Activated CD4-positive, alpha-beta T cell treated with anti-CD3 and anti-CD28 coated beads, Interleukin-2, amount 50 U/mL, for 24 hours (primary cell): ENCODE results near the gene HOXD12.

Experiments
- DNase-seq, 2 donors: peaks; one replicate each; pipeline ENCODE4 v3.0.0-alpha.2; 2020; ENCODE audit warnings: low read depth in 1 of 2, low spot score in 1 of 2

Gene HOXD12

DNA sequence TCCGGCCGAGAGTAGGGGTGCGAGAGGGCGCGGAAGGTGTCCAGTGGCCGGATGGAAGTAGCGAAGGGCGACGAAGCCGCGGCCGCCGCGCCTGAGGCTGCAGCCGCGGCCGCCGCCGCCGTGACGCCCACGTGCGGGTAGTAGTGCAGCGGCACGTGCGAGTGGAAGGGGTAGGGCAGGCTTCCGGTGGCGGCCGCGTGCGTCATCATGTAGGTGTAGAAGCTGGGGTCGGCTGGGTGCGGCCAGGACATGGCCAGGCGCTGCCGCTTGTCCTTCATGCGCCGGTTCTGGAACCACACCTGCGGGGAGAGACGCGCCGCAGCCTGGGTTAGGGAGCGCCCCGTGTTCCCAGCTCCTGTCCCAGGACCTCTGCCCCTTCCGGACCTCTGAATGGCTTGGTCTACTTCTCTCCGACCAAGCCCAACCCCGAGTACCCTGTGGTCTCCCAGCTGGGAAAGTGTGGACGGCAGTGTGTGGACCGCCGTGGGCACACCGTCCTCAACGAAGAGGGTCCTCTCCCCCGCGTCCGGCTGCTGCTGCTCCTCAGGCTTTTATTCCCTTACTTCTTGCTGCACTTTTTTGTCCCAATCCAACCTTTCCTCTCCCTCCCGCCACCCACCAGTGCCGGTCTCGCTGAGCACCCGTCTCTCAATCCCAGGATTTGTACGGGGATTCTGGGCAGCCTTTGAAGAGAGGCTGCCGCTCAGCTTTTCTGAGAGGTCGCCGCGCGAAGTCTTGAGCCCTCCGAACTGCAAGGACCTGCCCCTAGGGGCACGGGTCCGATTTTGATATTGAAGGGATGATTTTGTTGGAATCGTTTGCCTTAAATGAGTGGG, 18.8 kb upstream of the HOXD12 start:
- no peak for DNase-seq

DNA sequence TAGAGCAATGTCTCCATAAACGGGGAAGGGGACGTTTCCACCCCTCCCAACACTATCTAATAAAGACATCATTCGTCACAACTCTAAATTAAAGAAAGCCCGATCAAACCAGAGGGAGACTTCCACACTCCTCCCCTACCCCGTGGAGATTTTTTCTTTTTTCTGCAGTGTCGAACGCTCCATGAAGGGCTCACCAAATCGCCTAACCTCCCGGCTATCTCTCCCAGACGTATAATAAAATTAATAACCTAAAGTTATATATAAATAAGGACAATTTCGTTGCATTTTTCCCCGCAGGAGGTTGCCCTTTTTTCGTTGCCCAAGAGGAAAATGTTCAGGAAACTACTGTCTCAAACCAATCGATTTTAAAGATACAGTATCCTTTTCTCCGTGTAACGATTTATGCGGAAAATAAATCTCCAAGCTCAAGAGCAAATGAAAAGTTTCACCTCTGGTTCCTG, 18.2 kb upstream of the HOXD12 start:
- DNase-seq: no peak

DNA sequence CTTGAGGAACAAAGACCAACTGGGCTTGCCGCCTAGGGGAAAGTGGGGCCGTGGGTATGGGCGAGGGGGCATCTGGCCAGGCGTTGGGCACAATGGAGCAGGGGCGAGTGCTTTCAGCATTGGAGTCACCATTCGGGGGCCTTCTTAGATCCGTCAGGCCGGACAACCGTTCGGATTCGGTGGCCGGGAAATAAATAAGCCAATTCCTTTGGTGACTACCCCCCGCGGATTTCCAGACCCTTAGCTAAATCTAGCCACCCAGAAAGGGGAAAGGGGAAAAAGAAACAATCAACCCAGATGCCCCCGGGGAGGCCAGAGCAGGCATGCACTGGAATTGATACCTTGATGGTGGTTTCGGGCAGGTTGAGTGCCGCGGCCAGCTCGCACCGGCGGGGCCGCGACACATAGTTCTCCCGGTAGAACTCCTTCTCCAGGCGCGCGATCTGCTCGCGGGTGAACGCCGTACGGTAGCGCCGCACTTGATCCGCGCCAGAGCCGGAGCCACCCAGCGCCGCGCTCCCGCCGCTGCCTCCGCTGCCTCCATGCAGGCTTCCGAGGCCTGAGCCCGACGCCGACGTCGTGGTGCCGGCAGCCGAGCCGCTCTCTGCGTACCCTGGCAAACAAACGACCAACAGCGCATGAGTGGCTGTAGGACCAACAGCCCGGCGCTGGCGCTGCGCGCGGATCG, 17.6 kb upstream of the HOXD12 start:
- DNase-seq: no peak

DNA sequence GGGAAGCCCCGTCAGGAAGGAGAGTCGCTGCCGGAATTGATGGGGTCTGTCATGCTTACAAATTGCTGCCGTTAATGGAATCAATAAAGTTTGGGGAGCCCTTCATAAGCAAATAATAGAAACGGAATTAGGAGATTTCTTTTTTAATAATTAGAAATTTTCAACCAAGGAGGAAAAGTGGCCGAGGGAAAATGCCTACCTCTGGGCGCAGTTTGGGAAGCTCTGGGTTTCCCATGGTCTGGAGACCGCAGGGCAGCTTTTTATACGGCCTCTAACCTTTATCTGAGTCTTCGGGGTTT, 17.1 kb upstream of the HOXD12 start:
- DNase-seq: no peak

DNA sequence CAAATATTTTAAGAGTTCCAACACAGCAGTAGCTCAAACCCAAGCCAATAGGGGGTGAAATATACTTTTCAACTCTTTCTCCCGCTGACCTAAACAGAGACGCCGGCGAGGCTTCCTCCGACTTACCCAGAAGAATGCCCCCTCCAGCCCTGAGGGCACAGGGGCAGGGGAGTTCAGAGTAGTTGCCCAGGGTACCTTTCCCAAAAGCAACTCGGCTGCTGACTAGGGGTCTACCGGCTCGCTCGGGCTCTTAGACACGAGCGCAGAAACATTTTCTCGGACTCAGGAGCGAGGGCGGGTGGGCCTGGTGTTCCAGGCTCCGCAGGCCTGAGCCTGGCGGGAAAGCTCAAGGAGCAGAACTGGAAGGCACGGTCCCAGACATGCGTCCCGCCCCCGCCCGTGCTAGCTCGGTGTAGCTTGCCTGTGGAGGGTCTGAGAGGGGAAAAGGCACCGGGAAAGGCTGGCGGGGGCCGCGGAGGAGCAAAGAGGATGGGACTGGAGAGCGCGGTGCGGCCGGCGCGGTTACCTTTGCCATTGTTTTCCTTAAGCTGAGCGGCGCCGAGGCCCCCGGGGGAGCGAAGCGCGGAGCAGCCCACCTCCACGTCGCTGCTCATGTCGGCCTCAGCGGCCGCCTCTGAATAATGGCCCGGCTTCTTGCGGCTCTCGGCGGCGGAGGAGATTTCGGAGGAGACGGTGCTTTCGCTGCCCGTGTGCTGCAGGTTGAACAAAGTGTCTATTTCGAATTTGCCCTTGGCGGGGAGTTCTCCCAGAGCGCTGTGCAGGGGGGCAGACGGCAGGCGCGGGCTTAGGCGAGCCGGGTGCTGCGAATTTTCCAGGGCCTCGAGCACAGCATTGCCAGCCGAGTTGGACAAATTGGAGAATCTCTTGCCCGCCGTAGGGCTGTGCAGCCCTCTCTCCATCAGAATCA, 16.5 kb upstream of the HOXD12 start:
- DNase-seq: no peak

DNA sequence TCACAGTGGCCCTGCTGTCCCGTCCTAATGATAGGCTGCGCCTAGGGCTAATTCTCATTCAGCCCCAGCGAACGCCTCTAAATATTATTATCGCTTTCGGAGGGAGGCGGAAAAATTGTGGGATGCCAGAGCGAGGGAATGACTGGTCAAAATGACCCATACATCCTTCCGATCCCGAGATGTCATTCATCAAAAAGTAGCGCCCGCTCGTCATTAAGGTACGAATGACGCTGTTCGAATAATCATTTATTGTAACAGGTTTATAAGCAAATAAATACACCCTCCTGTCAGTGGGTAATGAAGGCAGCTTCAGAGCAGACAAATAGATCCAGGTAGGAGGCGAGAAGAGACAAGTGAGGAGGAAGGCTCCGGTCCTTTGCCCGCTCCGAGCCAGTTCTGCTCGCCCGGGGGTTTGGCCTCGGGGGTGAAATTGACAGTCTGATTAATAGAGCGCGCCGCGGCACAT, 15.8 kb upstream of the HOXD12 start, which contains the start of gene EVX2:
Gene EVX2, minus strand, starts transcription at position 167 of the 466 bp plus-strand sequence. CDS start 186 bp downstream, outside the sequence.
- no peak for DNase-seq

DNA sequence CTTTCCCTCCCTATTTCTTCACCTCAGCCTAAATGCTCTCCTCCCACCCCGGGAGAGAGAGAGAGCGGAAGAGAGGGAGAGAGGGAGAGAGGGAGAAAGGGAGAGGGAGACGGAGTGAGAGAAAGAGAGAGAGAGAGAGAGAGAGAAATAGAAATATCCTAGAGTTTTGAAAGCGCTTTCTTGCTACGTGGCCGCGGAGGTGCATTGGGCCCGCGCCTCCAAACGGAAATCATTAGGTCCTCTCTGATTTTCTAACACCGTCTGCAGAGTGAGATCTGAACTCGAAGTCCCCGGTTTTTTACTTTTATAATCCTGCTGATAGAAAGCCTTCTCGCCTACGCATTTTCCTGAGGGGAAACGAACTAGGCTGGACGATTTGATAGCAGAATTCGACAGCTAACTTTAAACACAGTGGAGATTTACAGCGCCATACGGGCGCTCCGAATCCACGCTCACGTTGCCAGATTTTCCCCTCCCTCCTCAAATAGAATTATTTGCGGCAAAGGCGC, 14.9 kb upstream of the HOXD12 start:
- no peak for DNase-seq

DNA sequence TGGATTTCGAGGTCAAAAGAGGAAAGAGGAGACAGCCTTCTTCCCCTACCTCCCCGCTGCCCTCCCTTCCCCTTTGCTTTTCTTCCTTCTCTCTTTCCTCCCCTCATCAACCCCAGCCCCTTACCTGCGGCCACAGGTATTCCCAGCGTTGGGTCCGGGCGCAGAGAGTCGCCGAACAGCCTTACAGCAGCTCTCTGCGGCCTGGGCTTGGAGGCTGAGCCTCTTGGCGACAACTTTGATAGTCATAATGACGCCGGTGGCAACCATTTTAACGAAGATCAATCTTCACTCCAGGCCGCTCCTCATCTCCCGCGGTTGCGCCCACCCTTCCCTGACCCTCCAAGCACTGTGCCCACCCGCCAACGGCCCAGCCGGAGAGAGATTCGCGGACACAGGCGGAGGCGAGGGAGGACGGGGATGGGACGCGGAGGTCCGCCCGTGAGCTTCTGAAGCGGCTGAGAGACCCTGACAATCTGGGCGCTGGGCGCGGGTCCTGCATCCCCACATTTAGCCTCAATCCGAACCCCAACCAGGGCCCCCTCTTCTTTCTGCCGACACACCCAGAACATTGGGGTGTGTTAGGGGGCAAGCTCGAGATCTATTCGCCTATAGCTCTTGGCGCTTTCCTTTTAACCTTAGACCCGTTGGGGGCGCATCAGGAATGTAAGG, 14.3 kb upstream of the HOXD12 start:
- no peak for DNase-seq

DNA sequence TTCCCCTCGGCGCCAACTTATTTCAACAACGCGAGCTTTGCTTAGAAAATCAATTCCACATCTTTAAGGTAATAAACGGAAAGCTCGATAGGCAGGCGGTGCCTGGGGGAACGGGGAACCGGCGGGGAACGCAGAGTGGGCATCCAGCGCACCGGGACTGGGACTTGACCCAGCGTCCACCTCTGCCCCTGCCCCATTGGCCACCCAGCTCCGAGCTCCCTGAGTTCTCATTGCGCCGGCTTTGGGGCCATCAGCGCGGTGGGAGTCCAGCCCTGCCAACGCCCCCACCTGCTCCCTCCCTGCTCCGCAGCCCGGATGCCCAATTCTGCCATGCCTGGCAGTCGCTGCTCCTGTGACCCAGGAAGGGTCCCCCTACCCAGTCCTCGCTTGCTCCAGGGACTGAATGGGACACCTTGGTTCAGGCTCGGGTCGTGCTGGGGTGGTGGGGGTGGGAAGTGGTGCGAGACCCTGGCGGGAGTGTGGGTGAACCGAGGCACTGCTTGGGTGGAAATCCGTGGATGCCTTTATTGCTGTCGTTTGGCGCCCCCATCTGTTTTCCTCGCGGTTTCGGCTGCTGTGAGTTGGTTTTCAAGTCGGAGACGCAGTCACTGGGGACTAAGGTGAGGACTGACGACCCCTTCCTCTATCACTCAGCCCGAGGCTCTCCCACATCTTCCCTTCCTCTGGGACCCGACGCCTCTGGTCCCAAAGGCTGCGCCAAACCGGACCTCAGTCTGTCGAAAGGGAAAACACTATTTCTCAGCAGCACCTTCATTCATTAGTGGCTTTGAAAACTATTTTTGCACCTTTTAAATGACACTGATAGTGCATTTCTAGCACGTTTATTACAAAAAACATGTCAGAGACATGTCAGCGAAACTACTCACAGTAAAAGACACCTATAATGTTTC, 13.5 kb upstream of the HOXD12 start:
- no peak for DNase-seq

DNA sequence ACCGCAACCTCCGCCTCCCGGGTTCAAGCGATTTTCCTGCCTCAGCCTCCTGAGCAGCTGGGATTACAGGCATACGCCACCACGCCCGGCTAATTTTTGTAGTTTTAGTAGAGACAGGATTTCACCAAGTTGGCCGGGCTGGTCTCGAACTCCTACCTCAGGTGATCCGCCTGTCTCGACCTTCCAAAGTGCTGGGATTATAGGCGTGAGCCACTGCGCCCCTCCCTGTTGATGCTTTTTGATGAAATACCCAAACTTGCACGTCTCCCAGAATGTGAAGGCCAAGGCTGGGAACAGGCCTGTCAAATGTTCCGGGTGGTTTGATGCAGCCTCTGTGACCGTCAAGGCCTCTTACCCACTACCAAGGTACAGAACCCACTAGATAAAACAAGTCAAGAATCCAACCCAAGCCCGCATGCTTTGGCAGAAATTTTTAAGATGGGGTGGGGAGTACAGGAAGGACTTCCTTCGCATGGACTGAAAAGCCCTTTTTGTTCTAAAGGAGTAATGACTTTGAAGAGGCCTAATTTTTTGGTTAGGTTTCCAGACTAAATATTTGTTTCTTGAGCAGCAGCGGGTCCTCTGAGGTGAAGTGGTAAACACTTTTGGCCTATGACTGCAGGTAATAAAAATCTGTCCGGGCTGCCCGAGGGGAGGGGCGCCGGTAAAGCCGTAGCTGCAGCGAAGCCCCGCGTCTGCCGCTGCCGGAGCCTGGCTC, 12.1 kb upstream of the HOXD12 start:
- DNase-seq: no peak

DNA sequence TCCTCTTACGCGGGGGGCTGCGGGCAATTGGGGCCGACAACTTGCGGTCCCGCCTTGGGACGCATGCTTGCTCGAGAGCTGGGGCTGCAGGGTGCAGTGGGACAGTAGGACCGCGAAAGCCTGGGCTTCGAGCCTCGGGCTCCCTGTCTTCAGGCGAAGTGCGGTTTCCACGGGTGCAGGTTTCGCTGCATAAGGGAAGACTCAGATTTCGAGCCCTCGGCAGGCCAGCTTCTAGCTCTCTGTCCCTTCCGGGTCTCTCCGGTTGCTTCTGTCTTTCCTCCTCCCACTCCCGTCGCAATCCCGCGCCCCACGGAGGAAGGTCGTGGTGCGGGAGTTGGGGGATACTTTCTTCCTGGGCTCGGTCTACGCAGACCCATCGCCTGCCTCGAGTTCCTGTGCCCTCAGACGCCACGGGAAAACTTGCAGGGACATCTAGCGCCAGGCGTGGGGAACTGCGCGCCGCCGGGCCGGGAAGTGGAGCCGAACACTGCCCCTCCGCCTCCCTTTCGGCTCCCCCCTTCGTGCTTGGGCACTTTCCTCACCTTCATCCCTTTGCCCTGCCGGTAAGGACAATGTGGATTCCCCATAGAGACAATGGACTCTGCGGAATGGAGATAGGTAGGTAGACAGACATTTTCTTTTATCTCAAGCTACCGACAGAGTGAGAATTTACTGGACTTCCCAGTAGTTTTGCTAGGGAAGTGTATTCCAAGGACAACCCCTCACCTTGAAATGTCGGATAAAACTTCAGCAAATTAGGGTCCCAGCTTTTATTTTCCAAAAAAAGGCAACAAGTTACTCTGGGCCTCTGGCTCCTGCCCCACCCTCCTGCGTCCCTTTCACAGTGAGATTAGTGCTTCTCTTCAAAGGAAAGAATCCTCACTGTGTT, 11.3 kb upstream of the HOXD12 start:
- DNase-seq: no peak

DNA sequence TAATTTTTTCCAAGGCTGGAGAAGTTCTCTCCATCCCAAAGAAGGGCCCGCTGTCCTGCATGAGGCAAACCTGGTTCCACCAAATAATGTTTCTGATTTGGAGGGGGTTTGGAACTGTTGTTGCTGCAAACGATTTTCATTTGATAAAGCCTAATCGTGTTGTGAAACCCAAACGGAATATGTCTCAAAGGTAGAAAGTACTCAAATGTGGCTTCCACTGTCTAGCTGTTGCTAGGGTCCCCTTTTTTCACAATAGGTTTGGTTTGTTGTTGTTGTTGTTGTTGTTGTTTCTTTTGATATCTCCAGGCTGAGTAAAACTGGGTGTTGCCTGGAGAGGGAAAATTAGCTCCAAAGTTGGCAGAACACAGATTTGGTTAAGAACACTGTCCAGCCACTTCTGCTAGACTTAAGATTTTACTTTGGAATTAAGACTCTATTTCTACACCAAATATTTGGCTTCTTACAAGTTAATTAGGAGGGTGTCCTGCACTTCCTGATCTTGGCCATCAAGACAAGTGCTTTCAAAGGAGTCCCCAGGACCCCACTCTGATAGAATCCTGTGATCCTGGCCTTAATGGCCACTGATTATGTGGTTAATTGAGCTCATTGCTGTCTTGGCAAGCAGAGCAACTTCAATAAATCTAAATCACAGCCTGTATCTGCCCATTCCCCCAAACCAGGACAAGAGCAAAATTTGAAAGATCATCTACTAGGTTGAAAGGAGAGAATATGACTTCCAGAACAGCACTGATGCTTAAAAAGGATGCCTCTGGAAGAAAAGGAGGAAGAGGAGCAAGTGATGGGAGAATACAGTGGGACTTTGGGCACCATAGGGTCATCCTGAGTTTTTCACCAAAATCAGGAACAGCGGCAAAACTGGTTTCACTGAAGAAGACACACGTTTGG, 10.4 kb upstream of the HOXD12 start:
- no peak for DNase-seq

DNA sequence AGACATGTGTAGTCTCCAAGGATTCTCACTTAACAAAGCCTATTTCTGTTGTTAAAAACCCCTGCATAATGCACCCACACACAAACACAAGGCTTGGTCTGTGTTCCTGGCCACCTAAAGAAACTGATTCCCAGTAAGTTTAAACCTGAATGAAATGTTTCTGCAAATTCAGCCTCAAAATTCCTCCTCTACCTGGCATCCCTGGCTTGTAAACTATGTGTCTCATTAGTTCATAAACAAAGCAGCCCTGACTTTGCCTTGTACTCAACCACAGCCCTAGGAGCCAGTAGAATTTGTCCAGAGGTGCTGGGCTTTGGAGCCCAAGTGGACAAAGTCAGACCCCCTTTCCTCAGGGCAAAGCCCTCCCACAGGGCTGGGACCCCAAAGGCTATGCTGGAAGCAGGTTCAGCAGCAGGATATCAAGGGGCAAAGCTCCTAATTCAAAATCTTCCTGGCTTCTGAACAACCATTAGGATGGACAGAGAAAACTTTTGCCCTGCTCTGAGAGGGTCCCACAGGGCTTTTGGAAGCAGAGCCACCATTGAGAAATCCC, 9.7 kb upstream of the HOXD12 start:
- no peak for DNase-seq

DNA sequence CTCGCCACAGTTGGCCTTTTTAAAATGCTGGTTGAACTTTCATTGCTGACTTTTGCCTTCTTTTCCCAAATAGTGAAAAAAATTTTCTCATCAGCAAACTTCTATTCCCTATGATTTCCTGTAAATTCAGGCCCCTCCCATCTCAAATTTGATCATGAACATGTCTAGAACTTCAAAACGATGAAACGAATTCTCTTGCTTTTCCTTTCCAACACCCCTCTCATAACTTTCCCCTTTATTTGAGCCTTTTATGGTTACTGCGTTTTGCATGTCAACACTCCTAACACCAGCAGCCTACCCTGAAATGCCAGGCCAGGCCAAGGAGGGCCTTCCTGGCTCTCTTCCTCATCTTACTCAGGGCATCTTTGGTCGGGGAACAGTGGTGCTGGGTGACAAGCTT, 8.7 kb upstream of the HOXD12 start:
- no peak for DNase-seq

DNA sequence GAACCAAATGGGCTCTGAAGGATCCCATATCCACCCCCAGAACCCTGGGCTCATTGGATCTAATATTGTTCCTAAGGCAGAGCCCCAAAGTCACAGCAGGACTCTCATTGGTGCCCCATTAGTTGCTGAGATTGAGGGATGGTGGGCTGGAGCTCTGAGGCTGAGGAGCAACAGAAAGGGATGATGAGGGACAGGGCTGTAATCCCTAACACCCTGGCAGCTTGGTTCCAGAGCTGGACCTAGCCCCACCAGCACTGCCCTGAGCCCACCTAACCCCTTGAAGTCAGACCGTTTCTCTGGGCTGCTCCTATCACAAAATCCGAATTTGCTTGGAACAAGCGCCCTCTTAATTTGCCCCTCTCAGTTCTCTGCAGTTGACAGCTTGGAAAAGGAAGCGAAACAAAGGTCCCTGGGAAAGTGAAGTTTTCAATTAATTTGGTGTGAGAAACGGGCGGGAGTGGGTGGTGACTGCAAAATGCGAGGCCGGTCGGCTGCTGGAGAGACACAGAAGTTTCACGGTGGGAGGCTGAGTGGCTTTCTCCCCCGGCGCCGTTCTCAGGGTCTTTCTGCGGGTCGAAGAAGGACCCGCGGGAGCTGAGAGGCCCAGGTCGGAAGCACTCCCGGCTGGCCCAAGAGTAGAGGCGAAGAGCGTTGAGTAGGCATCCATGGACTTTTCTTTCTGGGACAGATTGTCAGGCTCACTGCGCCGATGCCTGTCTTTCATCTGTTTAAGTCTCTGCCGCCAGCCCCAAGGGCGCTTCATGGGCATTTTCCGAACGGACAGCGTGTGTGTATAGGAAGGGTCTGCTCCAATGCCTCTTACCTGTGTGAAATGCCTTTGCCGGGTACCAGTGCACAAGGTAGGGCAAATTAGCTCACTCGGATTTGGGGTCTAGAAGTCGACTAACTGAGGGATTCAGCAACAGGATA, 8.0 kb upstream of the HOXD12 start:
- no peak for DNase-seq
